ENCODE data around the gene SLC39A6.

- TF ChIP-seq CTCF (conservative IDR thresholded peaks at IDR 0.05; ENCODE audit: low read length) (no peak), EZH2phosphoT487 (IDR thresholded peaks at IDR 0.05; ENCODE audit: borderline replicate concordance) (no peak)
These were observed 50.2 kb downstream of the SLC39A6 start for GRCh38 chr18:36078751-36079529.

All from Loucy (cell line).